Large intestine (tissue), 3 donors: ENCODE data around the gene LHFPL3. TPM values are rescaled to one million over a fixed set of nuclear protein-coding genes. Genes with fewer than 3 reads are reported as not detected.

Experiments used
- DNase-seq, 2 donors: peaks; one replicate each; pipeline versions ENCODE4 v3.0.0 to v3.0.0-alpha.2; 2013
- H3K27ac ChIP-seq: one replicate; pipeline ENCODE4 v1.5.1; 2013; ENCODE audit warnings: low read length
- H3K27me3 ChIP-seq: 2 replicates; pipeline ENCODE4 v1.6.1; 2013; ENCODE audit warnings: low read length; ENCODE audit not compliant: control insufficient read depth, insufficient read depth
- H3K36me3 ChIP-seq: 2 replicates; pipeline ENCODE4 v1.6.1; 2013; ENCODE audit warnings: low read length; ENCODE audit not compliant: control insufficient read depth, insufficient read depth
- H3K4me1 ChIP-seq: one replicate; pipeline ENCODE4 v1.6.1; 2013; ENCODE audit warnings: low read length; ENCODE audit not compliant: control insufficient read depth, insufficient read depth
- H3K4me3 ChIP-seq: one replicate; pipeline ENCODE4 v1.5.1; 2013; ENCODE audit warnings: low read length
- H3K9me3 ChIP-seq: one replicate; pipeline ENCODE4 v1.6.1; 2013; ENCODE audit warnings: mild to moderate bottlenecking, low read depth, low read length, moderate library complexity; ENCODE audit not compliant: control insufficient read depth
- WGBS: methylation state at CpG from one replicate; pipeline ENCODE4 v1.1.5; 2013; ENCODE audit warnings: low lambda C conversion rate; ENCODE audit not compliant: insufficient coverage; 5-methylcytosine and 5-hydroxymethylcytosine counted together
- polyA plus RNA-seq: library from polyadenylated mRNA; unstranded; fragments of 120-200 nt; gene quantifications from one replicate; pipeline ENCODE4 v1.2.1, GENCODE V29; 2013

LHFPL3 gene
- polyA plus RNA-seq, 1 donor = 8.4 TPM

DNA sequence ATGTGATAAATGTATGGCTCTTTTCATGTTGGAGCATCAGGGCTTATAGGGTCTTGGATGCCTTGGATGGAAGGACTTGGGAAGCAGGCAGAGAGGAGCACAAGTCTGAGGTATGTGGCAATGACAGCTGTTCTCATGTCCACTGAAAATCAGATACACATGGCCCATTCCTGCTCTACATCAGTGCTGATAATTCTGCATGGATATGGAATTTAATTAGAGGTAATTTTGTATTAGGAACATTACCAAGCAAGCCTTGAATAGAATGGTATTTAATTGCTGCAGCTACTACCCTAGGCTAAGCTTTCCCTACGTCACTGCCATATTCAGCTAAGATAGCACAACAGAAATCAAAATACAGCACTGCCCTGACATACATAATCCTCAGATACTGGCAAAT, 299.6 kb downstream of the LHFPL3 start:
- H3K4me1 ChIP-seq = no peaks in the 10 kb centered on the region
- no peak overlapping the region for H3K27ac ChIP-seq
- no peaks in the 10 kb centered on the region for H3K36me3 ChIP-seq
- DNase-seq = no peak
- H3K4me3 ChIP-seq = no peak overlapping the region
- no CpG with 5 or more reads among the region's 1 CpG for WGBS
- H3K9me3 ChIP-seq = no peaks in the 10 kb centered on the region
- H3K27me3 ChIP-seq = no peaks in the 10 kb centered on the region

DNA sequence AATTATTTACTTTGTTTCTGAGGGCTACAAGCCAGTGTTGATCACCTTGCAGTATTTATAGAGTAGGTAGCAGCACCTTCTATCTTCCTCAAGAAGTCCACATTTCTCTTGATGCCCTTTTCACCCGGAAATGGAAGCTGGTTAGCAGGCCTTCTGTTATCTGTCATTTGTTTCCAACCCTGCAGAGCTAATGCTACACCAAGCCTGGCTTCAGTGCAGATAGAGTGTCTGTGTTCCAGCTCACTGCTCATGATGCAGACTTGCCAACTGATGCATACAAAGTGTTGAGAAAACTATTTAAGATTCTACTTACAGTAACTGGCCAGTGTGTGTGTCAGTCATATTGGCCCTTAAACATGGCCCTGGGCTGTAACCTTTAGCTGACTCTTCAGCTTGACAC, 301.0 kb downstream of the LHFPL3 start:
- no CpG with 5 or more reads among the region's 1 CpG for WGBS
- no peak overlapping the region for H3K27ac ChIP-seq
- H3K4me3 ChIP-seq = no peak overlapping the region
- H3K27me3 ChIP-seq = no peaks in the 10 kb centered on the region
- no peak for DNase-seq
- H3K4me1 ChIP-seq = no peaks in the 10 kb centered on the region
- no peaks in the 10 kb centered on the region for H3K9me3 ChIP-seq
- H3K36me3 ChIP-seq = no peaks in the 10 kb centered on the region

DNA sequence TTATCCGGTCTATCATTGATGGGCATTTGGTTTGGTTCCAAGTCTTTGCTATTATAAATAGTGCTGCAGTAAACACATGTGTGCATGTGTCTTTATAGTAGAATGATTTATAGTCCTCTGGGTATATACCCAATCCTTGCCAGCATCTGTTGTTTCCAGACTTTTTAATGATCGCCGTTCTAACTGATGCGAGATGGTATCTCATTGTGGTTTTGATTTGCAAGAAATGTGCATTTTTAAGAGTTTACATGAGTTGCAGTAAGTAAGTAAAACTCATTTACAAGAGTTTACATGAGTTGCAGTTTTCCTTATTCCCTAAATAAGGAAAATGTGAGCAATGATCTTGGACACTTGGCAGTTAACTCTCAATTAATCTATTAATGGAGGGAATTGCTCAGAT, 312.1 kb downstream of the LHFPL3 start:
- Histone ChIP-seq H3K36me3 (no peaks in the 10 kb centered on the region), H3K4me1 (no peaks in the 10 kb centered on the region), H3K27ac (no peak overlapping the region), H3K9me3 (no peaks in the 10 kb centered on the region), H3K27me3 (no peaks in the 10 kb centered on the region), H3K4me3 (no peak overlapping the region)
- no peak for DNase-seq
- no CpG with 5 or more reads among the region's 4 CpGs for WGBS

DNA sequence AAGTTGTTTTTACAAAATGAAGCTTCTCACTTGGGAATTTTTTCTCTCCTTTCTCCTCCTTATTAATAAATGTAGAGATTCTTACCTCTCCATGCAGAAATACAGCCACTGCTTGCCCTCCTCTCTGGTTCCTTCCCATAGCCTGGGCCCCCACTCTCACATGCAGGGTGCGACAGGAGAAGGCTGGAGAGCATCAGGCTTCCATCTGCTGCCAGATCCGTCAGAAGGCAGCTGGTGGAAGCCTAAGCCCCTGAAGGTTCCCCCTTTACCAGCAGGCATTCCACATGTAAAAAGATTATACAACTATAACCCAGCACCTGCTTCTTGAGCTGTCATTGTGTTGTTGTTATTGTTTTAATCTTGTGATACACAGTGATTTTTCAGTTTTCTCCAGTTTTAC, 314.2 kb downstream of the LHFPL3 start:
- no peaks in the 10 kb centered on the region for H3K36me3 ChIP-seq
- no CpG with 5 or more reads among the region's 2 CpGs for WGBS
- H3K27ac ChIP-seq = no peak overlapping the region
- no peak overlapping the region for H3K4me3 ChIP-seq
- no peak for DNase-seq
- no peaks in the 10 kb centered on the region for H3K27me3 ChIP-seq
- H3K9me3 ChIP-seq = no peaks in the 10 kb centered on the region
- no peaks in the 10 kb centered on the region for H3K4me1 ChIP-seq

DNA sequence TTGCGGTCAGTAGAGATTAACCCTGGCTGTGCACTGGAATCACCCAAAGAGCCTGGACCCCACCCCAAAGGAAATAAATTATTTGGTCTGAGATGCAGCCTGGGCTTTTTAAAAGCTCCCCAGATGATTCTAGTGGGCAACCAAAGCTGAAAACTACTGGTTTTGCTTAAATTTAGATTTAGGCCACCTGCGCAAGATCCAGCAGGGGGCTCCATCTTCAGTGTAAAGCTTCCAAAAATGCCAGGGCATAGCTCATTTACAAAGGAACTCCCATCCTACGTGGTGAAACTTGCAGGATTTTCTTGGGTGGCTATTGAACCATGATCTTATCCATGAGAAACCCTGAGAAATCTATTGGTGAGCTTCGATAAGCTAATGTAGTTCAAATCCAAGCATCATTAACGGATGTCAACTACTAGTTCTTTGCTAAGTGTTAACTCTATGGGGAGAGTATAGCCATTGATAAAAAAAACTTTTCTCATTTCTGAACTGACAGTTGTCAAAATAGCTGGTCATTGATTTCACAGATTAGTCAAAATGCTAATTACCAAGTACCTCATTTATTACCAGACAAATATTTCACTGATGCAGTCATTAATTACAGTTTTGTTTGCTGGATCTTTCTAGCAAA, 315.3 kb downstream of the LHFPL3 start:
- H3K9me3 ChIP-seq = no peaks in the 10 kb centered on the region
- DNase-seq = no peak
- no peak overlapping the region for H3K4me3 ChIP-seq
- no peaks in the 10 kb centered on the region for H3K36me3 ChIP-seq
- H3K27ac ChIP-seq = no peak overlapping the region
- H3K4me1 ChIP-seq = no peaks in the 10 kb centered on the region
- no peaks in the 10 kb centered on the region for H3K27me3 ChIP-seq
- no CpG with 5 or more reads among the region's 5 CpGs for WGBS

DNA sequence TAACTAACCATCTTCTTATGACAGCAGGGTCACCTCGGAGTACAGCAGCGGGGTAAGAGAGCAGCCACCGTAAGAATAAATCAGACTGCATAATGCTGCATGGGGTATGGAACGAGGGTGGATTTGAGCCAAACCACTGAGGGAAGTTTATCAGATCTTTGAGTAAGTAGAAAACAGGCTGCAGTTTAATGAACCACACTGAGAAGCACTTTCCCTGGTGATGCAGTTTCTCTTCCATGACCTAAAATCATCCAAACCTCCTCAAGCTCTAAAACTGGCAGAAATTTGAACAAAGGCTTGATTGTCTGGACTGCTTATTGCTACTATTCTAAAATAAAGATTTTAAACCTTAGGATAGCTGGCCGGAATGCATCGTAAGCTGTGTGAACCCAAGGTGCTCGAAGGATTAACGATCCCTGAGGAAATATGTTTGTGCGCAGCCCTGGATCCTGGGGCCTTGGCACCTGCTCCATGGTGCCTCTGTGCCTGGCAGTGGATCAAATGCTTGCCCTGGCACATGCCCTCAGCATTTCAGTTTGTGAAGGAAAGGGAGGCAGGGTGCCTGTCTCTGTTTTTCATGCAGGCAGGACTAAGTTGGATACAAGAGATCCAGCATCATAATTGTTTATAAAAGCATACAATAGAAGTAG, 322.7 kb downstream of the LHFPL3 start:
- Histone ChIP-seq H3K4me3 (no peak overlapping the region), H3K27me3 (no peaks in the 10 kb centered on the region), H3K9me3 (no peaks in the 10 kb centered on the region), H3K4me1 (no peaks in the 10 kb centered on the region), H3K27ac (no peak overlapping the region), H3K36me3 (no peaks in the 10 kb centered on the region)
- no CpG with 5 or more reads among the region's 9 CpGs for WGBS
- DNase-seq = no peak

DNA sequence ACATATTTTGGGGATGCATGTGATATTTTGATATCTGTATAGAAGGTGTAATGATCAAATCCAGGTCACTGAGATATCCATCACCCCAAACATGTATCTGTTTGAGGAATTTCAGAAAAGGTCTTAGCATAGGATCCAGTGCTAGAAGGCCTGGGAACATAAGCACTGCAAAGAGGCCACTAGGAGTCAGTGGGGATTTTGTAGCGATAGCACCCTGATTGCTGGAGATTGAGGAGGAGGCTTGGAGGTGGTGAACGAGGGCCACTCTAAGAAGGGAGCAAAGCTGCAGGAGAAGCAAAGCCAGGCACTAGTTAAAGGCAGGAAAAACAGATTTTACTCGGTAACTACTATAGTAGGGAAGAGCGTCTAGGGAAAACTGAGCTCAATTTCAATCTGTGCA, 324.0 kb downstream of the LHFPL3 start:
- Histone ChIP-seq H3K4me1 (no peaks in the 10 kb centered on the region), H3K27me3 (no peaks in the 10 kb centered on the region), H3K9me3 (no peaks in the 10 kb centered on the region), H3K4me3 (no peak overlapping the region), H3K27ac (no peak overlapping the region), H3K36me3 (no peaks in the 10 kb centered on the region)
- no peak for DNase-seq
- 100% methylated on average over 2 of the region's 4 CpGs for WGBS

DNA sequence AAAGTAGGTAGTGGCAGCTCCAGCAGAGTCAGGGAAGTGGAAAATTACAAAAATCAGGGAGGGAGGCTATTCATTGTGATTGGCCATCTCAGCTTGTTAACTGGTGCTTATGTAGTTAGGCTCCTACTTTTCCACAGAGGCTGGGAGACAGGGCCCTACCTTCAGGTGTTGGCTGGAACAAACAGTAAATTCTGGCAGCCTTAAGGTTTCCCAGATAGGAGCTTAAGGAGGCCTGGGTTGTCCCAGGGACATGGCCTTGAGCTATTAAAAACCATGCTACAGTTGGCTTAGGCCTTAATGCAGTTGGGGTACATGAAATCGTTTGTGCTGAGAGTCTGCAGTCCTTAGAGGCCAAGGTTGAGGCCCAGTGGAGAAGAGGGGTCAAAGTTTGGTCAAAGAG, 324.5 kb downstream of the LHFPL3 start:
- H3K27ac ChIP-seq = no peak overlapping the region
- no peaks in the 10 kb centered on the region for H3K27me3 ChIP-seq
- H3K9me3 ChIP-seq = no peaks in the 10 kb centered on the region
- WGBS = no CpG with 5 or more reads among the region's 1 CpG
- no peaks in the 10 kb centered on the region for H3K4me1 ChIP-seq
- DNase-seq = no peak
- no peaks in the 10 kb centered on the region for H3K36me3 ChIP-seq
- H3K4me3 ChIP-seq = no peak overlapping the region

DNA sequence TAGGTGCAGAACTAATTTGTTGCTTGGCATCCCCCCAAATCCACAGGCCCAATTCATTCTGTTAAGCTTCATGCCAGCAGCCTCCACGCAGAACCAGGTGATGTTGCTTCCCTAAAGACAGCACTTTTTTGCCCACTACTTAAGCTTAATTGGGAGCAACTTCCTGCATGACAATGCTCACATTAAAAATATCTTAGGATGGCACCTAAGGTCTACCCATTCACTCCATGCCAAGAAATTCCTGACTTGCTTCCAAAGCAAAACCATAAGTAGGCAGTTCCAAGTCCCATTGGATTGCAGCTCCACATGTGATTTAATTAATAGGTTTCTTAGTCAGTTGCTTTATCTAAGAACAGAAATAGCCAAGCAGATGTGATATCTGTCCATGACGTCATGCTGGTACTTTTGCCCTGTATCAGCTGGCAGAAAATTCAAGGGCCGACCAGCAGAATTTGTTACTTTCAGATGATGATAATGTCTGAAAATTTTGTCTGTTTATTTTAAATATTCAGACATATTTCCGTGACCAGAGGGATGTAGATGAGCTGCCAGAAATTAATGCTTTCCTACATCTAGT, 325.5 kb downstream of the LHFPL3 start:
- Histone ChIP-seq H3K4me3 (no peak overlapping the region), H3K36me3 (no peaks in the 10 kb centered on the region), H3K27ac (no peak overlapping the region), H3K4me1 (no peaks in the 10 kb centered on the region), H3K9me3 (no peaks in the 10 kb centered on the region), H3K27me3 (no peaks in the 10 kb centered on the region)
- DNase-seq = no peak
- 89% methylated on average over 2 of the region's 4 CpGs for WGBS

DNA sequence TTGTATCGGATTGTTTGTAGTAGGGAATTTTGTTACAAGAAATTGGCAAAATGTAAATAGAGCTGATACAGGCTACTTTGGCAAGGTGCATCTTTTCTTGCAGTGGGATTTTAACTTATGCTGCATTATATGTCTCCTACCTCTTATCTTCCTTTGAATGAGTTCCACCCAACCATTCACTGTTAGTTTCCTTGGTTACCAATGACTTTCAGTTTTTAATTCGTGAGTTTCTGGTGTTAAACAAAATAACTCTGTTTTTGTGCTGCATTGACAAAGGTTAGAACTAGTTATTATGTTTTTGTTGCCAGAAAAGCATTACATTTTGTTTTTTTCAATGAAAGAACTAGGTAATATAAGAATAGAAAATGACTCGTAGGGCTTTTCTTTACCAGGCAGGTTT, 327.2 kb downstream of the LHFPL3 start:
- Histone ChIP-seq H3K36me3 (no peaks in the 10 kb centered on the region), H3K4me3 (no peak overlapping the region), H3K4me1 (no peaks in the 10 kb centered on the region), H3K9me3 (no peaks in the 10 kb centered on the region), H3K27me3 (no peaks in the 10 kb centered on the region), H3K27ac (no peak overlapping the region)
- WGBS = 60% methylated on average over 1 of the region's 3 CpGs
- no peak for DNase-seq

DNA sequence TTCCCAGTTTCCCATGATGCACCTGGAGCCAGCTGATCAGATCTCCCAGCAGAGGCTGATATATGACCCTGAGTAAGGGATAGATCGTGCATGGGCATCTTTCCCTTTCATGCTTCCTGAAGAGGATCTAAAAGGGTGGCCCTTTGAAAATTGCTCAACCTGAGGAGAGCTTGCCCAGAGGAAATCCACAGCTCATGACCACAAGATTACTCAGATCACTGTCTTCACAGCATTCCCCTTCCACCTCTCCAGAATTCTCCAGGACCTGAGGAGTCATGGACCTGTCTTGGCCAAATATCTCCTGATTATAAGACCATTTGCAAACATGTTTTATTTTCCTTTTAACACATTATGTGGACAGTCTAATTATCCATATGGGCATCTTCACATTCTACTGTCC, 328.1 kb downstream of the LHFPL3 start:
- Histone ChIP-seq H3K9me3 (no peaks in the 10 kb centered on the region), H3K36me3 (no peaks in the 10 kb centered on the region), H3K4me3 (no peak overlapping the region), H3K27me3 (no peaks in the 10 kb centered on the region), H3K4me1 (no peaks in the 10 kb centered on the region), H3K27ac (no peak overlapping the region)
- WGBS = no CpG with 5 or more reads among the region's 1 CpG
- no peak for DNase-seq
